B cell (primary cell): Measurements from ENCODE around the gene SHC3. TPM values are rescaled to one million over a fixed set of nuclear protein-coding genes. Genes with fewer than 3 reads are reported as not detected.

Source experiments
- ATAC-seq: fragments of 200-7000 bp; cut with Tn5 transposase; one replicate; pipeline ENCODE4 v1.10.0; 2021; ENCODE audit warnings: low read depth, mild to moderate bottlenecking, moderate number of reproducible peaks, moderate library complexity
- CTCF ChIA-PET: fragments of 350-600 bp; sonication (Branson Sonifier 250); formaldehyde crosslinking; loops from one replicate; lab custom pipeline; 2021; ENCODE audit warnings: antibody characterized with exemption, inconsistent platforms; lab: Charles Lee
- POLR2A ChIA-PET: fragments of 350-600 bp; sonication (Branson Sonifier 250); formaldehyde crosslinking; loops from one replicate; lab custom pipeline; 2021; ENCODE audit warnings: antibody characterized with exemption; lab: Charles Lee
- DNase-seq: peaks from one replicate; pipeline ENCODE4 v3.0.0; 2013
- H2AFZ ChIP-seq: 2 replicates; pipeline ENCODE4 v1.6.1; 2012; ENCODE audit warnings: mild to moderate bottlenecking, low read depth, low read length; ENCODE audit not compliant: insufficient read depth, poor library complexity, severe bottlenecking
- H3K27ac ChIP-seq, 2 donors: 1 replicate in 1 of 2; 2 replicates in 1 of 2; pipeline ENCODE4 v1.5.1; 2012 to 2013; ENCODE audit warnings: low read length in 2 of 2, mild to moderate bottlenecking in 2 of 2, moderate library complexity in 1 of 2
- H3K27me3 ChIP-seq, 4 experiments: fragments of 200-600 bp in 1 of 4; sonication (generic) in 1 of 4; replicated peaks in 1 of 4; 1 replicate in 2 of 4; 2 replicates in 2 of 4; pipeline versions ENCODE4 v1.6.1 to v1.7.0; 2013 to 2016; ENCODE audit warnings: low read length in 3 of 4, mild to moderate bottlenecking in 2 of 4, mixed read lengths in 1 of 4, moderate library complexity in 1 of 4; ENCODE audit not compliant: insufficient read depth in 4 of 4, control insufficient read depth in 3 of 4; ENCODE audit errors: control extremely low read depth in 1 of 4
- H3K36me3 ChIP-seq, 2 experiments: replicated peaks in 1 of 2; 1 replicate in 1 of 2; 2 replicates in 1 of 2; pipeline versions ENCODE4 v1.6.1 to v1.7.1; 2013; ENCODE audit warnings: low read length in 1 of 2; ENCODE audit not compliant: insufficient read depth in 2 of 2, control insufficient read depth in 1 of 2; ENCODE audit errors: control extremely low read depth in 1 of 2, extremely low read depth in 1 of 2
- H3K4me1 ChIP-seq, 2 donors: fragments of 200-600 bp in 1 of 2; sonication (generic) in 1 of 2; 1 replicate in 1 of 2; 2 replicates in 1 of 2; pipeline versions ENCODE4 v1.5.1 to v1.6.1; 2013 to 2017; ENCODE audit warnings: low read length in 2 of 2; ENCODE audit not compliant: control insufficient read depth in 2 of 2, insufficient read depth in 2 of 2
- H3K4me2 ChIP-seq: replicated peaks from 2 replicates; pipeline ENCODE3; 2012; ENCODE audit warnings: mild to moderate bottlenecking, low read depth, low read length; ENCODE audit not compliant: poor library complexity, severe bottlenecking
- H3K4me3 ChIP-seq, 5 experiments: fragments of 200-600 bp in 1 of 5; sonication (generic) in 1 of 5; 1 replicate in 3 of 5; 2 replicates in 2 of 5; pipeline versions ENCODE4 v1.5.1 to v1.7.0; 2011 to 2016; ENCODE audit warnings: low read length in 4 of 5, mild to moderate bottlenecking in 4 of 5, low read depth in 2 of 5, control low read depth in 1 of 5, moderate library complexity in 1 of 5; ENCODE audit not compliant: insufficient read depth in 1 of 5; ENCODE audit errors: control extremely low read depth in 1 of 5, extremely low read depth in 1 of 5
- H3K79me2 ChIP-seq: fragments of 200-600 bp; sonication (generic); one replicate; pipeline ENCODE4 v1.6.0; 2016; ENCODE audit warnings: low read length; ENCODE audit not compliant: control insufficient read depth, insufficient read depth
- H3K9ac ChIP-seq: fragments of 200-600 bp; sonication (generic); 2 replicates; pipeline ENCODE4 v1.6.1; 2017; ENCODE audit warnings: mild to moderate bottlenecking, low read length, moderate library complexity
- H3K9me3 ChIP-seq, 3 donors: one replicate each; pipeline versions ENCODE4 v1.6.1 to v1.7.1; 2013; ENCODE audit warnings: low read length in 2 of 3; ENCODE audit not compliant: control insufficient read depth in 2 of 3, insufficient read depth in 1 of 3; ENCODE audit errors: control extremely low read depth in 1 of 3
- H4K20me1 ChIP-seq: 2 replicates; pipeline ENCODE4 v1.6.0; 2012; ENCODE audit warnings: mild to moderate bottlenecking, low read length; ENCODE audit not compliant: insufficient read depth, control insufficient read depth, poor library complexity, severe bottlenecking
- H3K27ac Mint-ChIP-seq: one replicate; pipeline ENCODE4 v1.8.0; 2021; ENCODE audit warnings: mixed read lengths
- H3K27me3 Mint-ChIP-seq: one replicate; pipeline ENCODE4 v1.8.0; 2021; ENCODE audit warnings: mixed read lengths
- H3K4me1 Mint-ChIP-seq: one replicate; pipeline ENCODE4 v1.8.0; 2021; ENCODE audit warnings: mixed read lengths
- H3K4me3 Mint-ChIP-seq: one replicate; pipeline ENCODE4 v1.8.0; 2021; ENCODE audit warnings: mixed read lengths
- H3K9me3 Mint-ChIP-seq: one replicate; pipeline ENCODE4 v1.8.0; 2022; ENCODE audit warnings: mixed read lengths; ENCODE audit not compliant: insufficient read depth
- CTCF ChIP-seq: fragments of 200-600 bp; IDR thresholded peaks from one replicate; pipeline ENCODE4 v1.8.0; 2022; ENCODE audit warnings: antibody characterized with exemption, mild to moderate bottlenecking
- EZH2 ChIP-seq: IDR thresholded peaks from 2 replicates; pipeline ENCODE4 v1.6.1; 2012; ENCODE audit warnings: borderline replicate concordance, low read depth, mild to moderate bottlenecking, moderate library complexity, low read length; ENCODE audit not compliant: insufficient read depth, poor library complexity, severe bottlenecking
- WGBS: methylation state at CpG from one replicate; pipeline ENCODE4 v1.1.5; 2013; ENCODE audit warnings: missing lambda C conversion rate; ENCODE audit not compliant: insufficient coverage; 5-methylcytosine and 5-hydroxymethylcytosine counted together
- intact Hi-C: fragments of 100-400 bp; cut with micrococcal nuclease; formaldehyde crosslinking; loops from one replicate; pipeline ENCODE4 v1.10.0; 2022
- polyA plus RNA-seq: library from polyadenylated mRNA; depleted of rRNA; stranded (reverse); fragments of >200 nt; gene quantifications from 2 replicates; pipeline ENCODE4 v1.2.3, GENCODE V29; 2012
- total RNA-seq, 2 donors: library from RNA; stranded (reverse); fragments of 120-200 nt in 1 of 2; gene quantifications; 1 replicate in 1 of 2; 2 replicates in 1 of 2; pipeline versions ENCODE4 v1.2.3 to v1.2.4, GENCODE V29; 2013 to 2022

The SHC3 gene
- total and polyA plus RNA-seq, 2 donors (not counting 1 experiment from before 2014, with no cell fraction given): 0.03 TPM; not detected in 1

- Mint-ChIP-seq H3K27ac (no peak overlapping the region), H3K4me3 (no peak overlapping the region), H3K27me3 (peaks cover 8% of the 10 kb centered on the region), H3K9me3 (no peaks in the 10 kb centered on the region), H3K4me1 (peaks cover 4% of the 10 kb centered on the region)
- CTCF ChIA-PET: no interaction called here
- H3K4me2 ChIP-seq: no peak overlapping the region
- ATAC-seq (no peak), DNase-seq (no peak)
- no peaks in the 10 kb centered on the region for H3K4me1 ChIP-seq
- WGBS: no CpG with 5 or more reads among the region's 4 CpGs
- POLR2A ChIA-PET: no interaction called here
- H3K27me3 ChIP-seq: peaks cover 0 to 4% (median 0%) of the 10 kb centered on the region in 4 experiments
- TF ChIP-seq EZH2 (no peak), CTCF (no peak)
- intact Hi-C loops: no loop called here
- H3K79me2 ChIP-seq: no peaks in the 10 kb centered on the region
- H3K36me3 ChIP-seq: no peaks in the 10 kb centered on the region
- H3K9me3 ChIP-seq: peaks cover 0 to 4% (median 0%) of the 10 kb centered on the region in 3 donors
- H2AFZ ChIP-seq: no peak overlapping the region
- no peak overlapping the region for H3K27ac ChIP-seq
- no peak overlapping the region for H3K4me3 ChIP-seq
- no peaks in the 10 kb centered on the region for H4K20me1 ChIP-seq
- no peak overlapping the region for H3K9ac ChIP-seq
Measured at GRCh38 chr9:89037346-89037745, 141.3 kb downstream of the SHC3 start.

GRCh38 chr9:89036891-89037290 lies 141.7 kb downstream of the SHC3 start:
- Histone ChIP-seq H3K79me2 (no peaks in the 10 kb centered on the region), H3K27ac (no peak overlapping the region), H3K4me2 (no peak overlapping the region), H3K4me3 (no peak overlapping the region), H2AFZ (no peak overlapping the region), H3K36me3 (no peaks in the 10 kb centered on the region), H4K20me1 (no peaks in the 10 kb centered on the region), H3K27me3 (peaks cover 0 to 4% (median 0%) of the 10 kb centered on the region in 4 experiments), H3K4me1 (no peaks in the 10 kb centered on the region), H3K9ac (no peak overlapping the region), H3K9me3 (peaks cover 0 to 4% (median 0%) of the 10 kb centered on the region in 3 donors)
- intact Hi-C loops: no loop called here
- ATAC-seq (no peak), DNase-seq (no peak)
- POLR2A ChIA-PET: no interaction called here
- 0% methylated on average over 2 of the region's 3 CpGs for WGBS
- Mint-ChIP-seq H3K4me3 (no peak overlapping the region), H3K9me3 (no peaks in the 10 kb centered on the region), H3K27ac (no peak overlapping the region), H3K27me3 (peaks cover 12% of the 10 kb centered on the region), H3K4me1 (peaks cover 4% of the 10 kb centered on the region)
- CTCF ChIA-PET: no interaction called here
- TF ChIP-seq CTCF (no peak), EZH2 (no peak)
